Neural cell (in vitro differentiated cells): Measurements from ENCODE around the gene SDK1. TPM values are rescaled to one million over a fixed set of nuclear protein-coding genes. Genes with fewer than 3 reads are reported as not detected.

Source experiments
- H2AFZ ChIP-seq: fragments of 200-600, 300-800 bp; sonication (generic), shearing (Covaris generic); 2 replicates; pipeline ENCODE4 v1.6.0; 2014; ENCODE audit warnings: low read depth, mild to moderate bottlenecking, antibody characterized with exemption, low read length, moderate library complexity
- H3F3A ChIP-seq: fragments of 200-600 bp; shearing (Covaris generic); 2 replicates; pipeline ENCODE4 v1.6.1; 2016; ENCODE audit warnings: mild to moderate bottlenecking, moderate library complexity, mixed read lengths, antibody characterized with exemption, low read length; ENCODE audit not compliant: insufficient read depth, poor library complexity, severe bottlenecking
- H3K27ac ChIP-seq: fragments of 200-600, 300-800 bp; sonication (generic), shearing (Covaris generic); 2 replicates; pipeline ENCODE4 v1.5.1; 2014; ENCODE audit warnings: mild to moderate bottlenecking, low read length, moderate library complexity
- H3K27me3 ChIP-seq: fragments of 300-800, 200-600 bp; sonication (generic), shearing (Covaris generic); 2 replicates; pipeline ENCODE4 v1.6.0; 2014; ENCODE audit warnings: mild to moderate bottlenecking, low read depth, low read length, moderate library complexity; ENCODE audit not compliant: insufficient read depth
- H3K36me3 ChIP-seq: fragments of 300-800, 200-600 bp; sonication (generic), shearing (Covaris generic); 2 replicates; pipeline ENCODE4 v1.5.1; 2014; ENCODE audit warnings: mild to moderate bottlenecking, antibody characterized with exemption, low read length, moderate library complexity; ENCODE audit not compliant: insufficient read depth
- H3K4me2 ChIP-seq: fragments of 300-800, 200-600 bp; sonication (generic), shearing (Covaris generic); 2 replicates; pipeline ENCODE4 v1.6.0; 2014; ENCODE audit warnings: mild to moderate bottlenecking, low read length
- H3K4me3 ChIP-seq: fragments of 300-800, 200-600 bp; sonication (generic), shearing (Covaris generic); 2 replicates; pipeline ENCODE4 v1.5.1; 2014; ENCODE audit warnings: mild to moderate bottlenecking, low read length, moderate library complexity
- H3K79me2 ChIP-seq: fragments of 200-600 bp; shearing (Covaris generic); replicated peaks from 2 replicates; pipeline ENCODE4 v1.6.0; 2014; ENCODE audit warnings: mild to moderate bottlenecking, low read length, moderate library complexity; ENCODE audit not compliant: insufficient read depth
- H3K9ac ChIP-seq: fragments of 300-800, 200-600 bp; sonication (generic), shearing (Covaris generic); 2 replicates; pipeline ENCODE4 v1.6.1; 2016; ENCODE audit warnings: mild to moderate bottlenecking, low read length, mixed read lengths
- H3K9me2 ChIP-seq: fragments of 200-600 bp; shearing (Covaris generic); 2 replicates; pipeline ENCODE4 v1.6.1; 2016; ENCODE audit warnings: mild to moderate bottlenecking, low read length, mixed read lengths; ENCODE audit not compliant: insufficient read depth
- H3K9me3 ChIP-seq: fragments of 200-600, 300-800 bp; sonication (generic), shearing (Covaris generic); 2 replicates; pipeline ENCODE4 v1.6.1; 2016; ENCODE audit warnings: mild to moderate bottlenecking, mixed run types, low read length, moderate library complexity, mixed read lengths
- H4K20me1 ChIP-seq: fragments of 200-600 bp; shearing (Covaris generic); 2 replicates; pipeline ENCODE4 v1.6.1; 2016; ENCODE audit warnings: mild to moderate bottlenecking, mixed run types; ENCODE audit not compliant: insufficient read depth
- EP300 ChIP-seq: fragments of 450-650 bp; conservative IDR thresholded peaks from 2 replicates; pipeline ENCODE4 v1.6.1; 2014; ENCODE audit warnings: antibody characterized with exemption, mild to moderate bottlenecking, moderate library complexity; ENCODE audit not compliant: poor library complexity, severe bottlenecking
- EZH2 ChIP-seq: fragments of 200-600, 300-800 bp; shearing (Covaris generic), sonication (generic); IDR thresholded peaks from 2 replicates; pipeline ENCODE4 v1.6.1; 2014; ENCODE audit warnings: antibody characterized with exemption, low read length, borderline replicate concordance, mild to moderate bottlenecking; ENCODE audit not compliant: insufficient read depth, poor library complexity, severe bottlenecking
- MXI1 ChIP-seq: fragments of 450-650 bp; conservative IDR thresholded peaks from 2 replicates; pipeline ENCODE4 v1.6.1; 2014; ENCODE audit warnings: antibody characterized with exemption, mild to moderate bottlenecking; ENCODE audit not compliant: poor library complexity, severe bottlenecking
- POLR2AphosphoS5 ChIP-seq: IDR thresholded peaks from 2 replicates; pipeline ENCODE4 v1.6.1; 2012
- RAD21 ChIP-seq: fragments of 450-650 bp; conservative IDR thresholded peaks from 2 replicates; pipeline ENCODE4 v1.6.1; 2014; ENCODE audit warnings: antibody characterized with exemption, mild to moderate bottlenecking, moderate library complexity
- SMC3 ChIP-seq: fragments of 450-650 bp; conservative IDR thresholded peaks from 2 replicates; pipeline ENCODE4 v1.6.1; 2014; ENCODE audit warnings: antibody characterized with exemption, mild to moderate bottlenecking, moderate library complexity; ENCODE audit not compliant: poor library complexity
- TAF1 ChIP-seq: IDR thresholded peaks from 2 replicates; pipeline ENCODE4 v1.6.1; 2012; ENCODE audit warnings: low read depth
- polyA plus RNA-seq: library from polyadenylated mRNA; depleted of rRNA; stranded (reverse); fragments of >200 nt; gene quantifications from 2 replicates; pipeline ENCODE4 v1.2.3, GENCODE V29; 2014
- TF ChIP-seq, protein P1 (sequence below): fragments of 450-650 bp; IDR thresholded peaks from 2 replicates; pipeline ENCODE4 v1.5.1; 2014; ENCODE audit warnings: antibody characterized with exemption, mild to moderate bottlenecking, moderate library complexity; ENCODE audit not compliant: poor library complexity, severe bottlenecking
- TF ChIP-seq, protein P2 (sequence below): IDR thresholded peaks from 2 replicates; pipeline ENCODE4 v1.6.1; 2012; ENCODE audit warnings: borderline replicate concordance

Gene SDK1
- polyA plus RNA-seq, 1 donor from 2014 or later: 2.7 TPM

DNA sequence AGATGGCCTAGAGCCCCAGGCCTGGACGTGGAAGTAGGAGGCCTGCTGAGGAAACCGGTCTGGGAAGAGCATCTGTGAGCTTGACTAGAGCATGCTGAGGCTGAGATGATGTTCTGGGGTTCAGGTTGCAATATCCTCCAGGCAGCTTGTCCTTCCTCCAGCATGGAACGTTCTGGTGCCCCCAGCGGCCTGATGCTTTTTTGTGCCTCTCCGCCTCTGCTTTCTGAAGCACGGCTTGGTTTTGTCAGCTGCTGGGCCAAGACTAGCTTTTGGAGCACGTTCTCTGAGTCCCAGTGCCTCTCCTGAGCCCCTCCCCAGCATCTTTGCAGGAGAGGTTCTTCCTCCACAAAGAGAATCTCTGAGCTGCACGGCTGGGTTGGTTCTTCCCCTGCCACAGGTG is 699.1 kb downstream of the SDK1 start:
- no peaks in the 10 kb centered on the region for H3K27me3 ChIP-seq
- no peak overlapping the region for H3K4me3 ChIP-seq
- H4K20me1 ChIP-seq: no peaks in the 10 kb centered on the region
- H3K36me3 ChIP-seq: no peaks in the 10 kb centered on the region
- H3K9ac ChIP-seq: no peak overlapping the region
- H3K79me2 ChIP-seq: no peaks in the 10 kb centered on the region
- no peaks in the 10 kb centered on the region for H3K9me2 ChIP-seq
- H2AFZ ChIP-seq: no peak overlapping the region
- H3F3A ChIP-seq: no peaks in the 10 kb centered on the region
- no peak overlapping the region for H3K4me2 ChIP-seq
- H3K9me3 ChIP-seq: no peaks in the 10 kb centered on the region
- TF ChIP-seq POLR2AphosphoS5: no peak
- TF ChIP-seq EP300: no peak
- no peak for TF ChIP-seq RAD21
- TF ChIP-seq SMC3: no peak
- TF ChIP-seq, protein P1, sequence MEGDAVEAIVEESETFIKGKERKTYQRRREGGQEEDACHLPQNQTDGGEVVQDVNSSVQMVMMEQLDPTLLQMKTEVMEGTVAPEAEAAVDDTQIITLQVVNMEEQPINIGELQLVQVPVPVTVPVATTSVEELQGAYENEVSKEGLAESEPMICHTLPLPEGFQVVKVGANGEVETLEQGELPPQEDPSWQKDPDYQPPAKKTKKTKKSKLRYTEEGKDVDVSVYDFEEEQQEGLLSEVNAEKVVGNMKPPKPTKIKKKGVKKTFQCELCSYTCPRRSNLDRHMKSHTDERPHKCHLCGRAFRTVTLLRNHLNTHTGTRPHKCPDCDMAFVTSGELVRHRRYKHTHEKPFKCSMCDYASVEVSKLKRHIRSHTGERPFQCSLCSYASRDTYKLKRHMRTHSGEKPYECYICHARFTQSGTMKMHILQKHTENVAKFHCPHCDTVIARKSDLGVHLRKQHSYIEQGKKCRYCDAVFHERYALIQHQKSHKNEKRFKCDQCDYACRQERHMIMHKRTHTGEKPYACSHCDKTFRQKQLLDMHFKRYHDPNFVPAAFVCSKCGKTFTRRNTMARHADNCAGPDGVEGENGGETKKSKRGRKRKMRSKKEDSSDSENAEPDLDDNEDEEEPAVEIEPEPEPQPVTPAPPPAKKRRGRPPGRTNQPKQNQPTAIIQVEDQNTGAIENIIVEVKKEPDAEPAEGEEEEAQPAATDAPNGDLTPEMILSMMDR: no peak
- TF ChIP-seq, protein P2, sequence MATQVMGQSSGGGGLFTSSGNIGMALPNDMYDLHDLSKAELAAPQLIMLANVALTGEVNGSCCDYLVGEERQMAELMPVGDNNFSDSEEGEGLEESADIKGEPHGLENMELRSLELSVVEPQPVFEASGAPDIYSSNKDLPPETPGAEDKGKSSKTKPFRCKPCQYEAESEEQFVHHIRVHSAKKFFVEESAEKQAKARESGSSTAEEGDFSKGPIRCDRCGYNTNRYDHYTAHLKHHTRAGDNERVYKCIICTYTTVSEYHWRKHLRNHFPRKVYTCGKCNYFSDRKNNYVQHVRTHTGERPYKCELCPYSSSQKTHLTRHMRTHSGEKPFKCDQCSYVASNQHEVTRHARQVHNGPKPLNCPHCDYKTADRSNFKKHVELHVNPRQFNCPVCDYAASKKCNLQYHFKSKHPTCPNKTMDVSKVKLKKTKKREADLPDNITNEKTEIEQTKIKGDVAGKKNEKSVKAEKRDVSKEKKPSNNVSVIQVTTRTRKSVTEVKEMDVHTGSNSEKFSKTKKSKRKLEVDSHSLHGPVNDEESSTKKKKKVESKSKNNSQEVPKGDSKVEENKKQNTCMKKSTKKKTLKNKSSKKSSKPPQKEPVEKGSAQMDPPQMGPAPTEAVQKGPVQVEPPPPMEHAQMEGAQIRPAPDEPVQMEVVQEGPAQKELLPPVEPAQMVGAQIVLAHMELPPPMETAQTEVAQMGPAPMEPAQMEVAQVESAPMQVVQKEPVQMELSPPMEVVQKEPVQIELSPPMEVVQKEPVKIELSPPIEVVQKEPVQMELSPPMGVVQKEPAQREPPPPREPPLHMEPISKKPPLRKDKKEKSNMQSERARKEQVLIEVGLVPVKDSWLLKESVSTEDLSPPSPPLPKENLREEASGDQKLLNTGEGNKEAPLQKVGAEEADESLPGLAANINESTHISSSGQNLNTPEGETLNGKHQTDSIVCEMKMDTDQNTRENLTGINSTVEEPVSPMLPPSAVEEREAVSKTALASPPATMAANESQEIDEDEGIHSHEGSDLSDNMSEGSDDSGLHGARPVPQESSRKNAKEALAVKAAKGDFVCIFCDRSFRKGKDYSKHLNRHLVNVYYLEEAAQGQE: no peak
- TF ChIP-seq EZH2: no peak
- TF ChIP-seq MXI1: no peak
- TF ChIP-seq TAF1: no peak
- H3K27ac ChIP-seq: no peak overlapping the region

DNA sequence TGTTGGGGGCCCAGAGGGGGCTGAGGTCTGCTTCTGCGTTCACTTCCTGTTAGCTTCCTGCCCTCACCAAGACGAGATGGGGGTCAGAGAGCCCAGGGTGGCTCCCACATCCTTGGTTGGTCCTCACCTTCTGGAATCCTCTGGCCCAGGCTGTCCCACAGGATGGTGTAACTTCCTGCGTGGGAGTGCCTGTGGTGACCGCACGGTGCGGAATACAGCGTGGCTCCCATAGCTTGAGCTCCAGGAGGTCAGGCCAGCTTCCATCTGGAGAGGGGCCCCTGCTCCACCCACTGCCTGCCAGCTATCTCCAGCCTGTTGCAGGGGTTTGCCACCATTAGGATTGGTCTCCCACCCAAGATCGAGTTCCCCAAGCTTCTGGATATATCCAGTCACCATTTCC is 699.9 kb downstream of the SDK1 start:
- no peaks in the 10 kb centered on the region for H3K9me3 ChIP-seq
- H3K9me2 ChIP-seq: no peaks in the 10 kb centered on the region
- H3K4me3 ChIP-seq: no peak overlapping the region
- H2AFZ ChIP-seq: no peak overlapping the region
- no peak overlapping the region for H3K27ac ChIP-seq
- TF ChIP-seq, protein P2: no peak
- TF ChIP-seq EP300 (no peak), MXI1 (no peak), SMC3 (no peak), POLR2AphosphoS5 (no peak), TAF1 (no peak), EZH2 (no peak), RAD21 (no peak)
- TF ChIP-seq, protein P1: no peak
- no peaks in the 10 kb centered on the region for H4K20me1 ChIP-seq
- H3K36me3 ChIP-seq: no peaks in the 10 kb centered on the region
- H3K79me2 ChIP-seq: no peaks in the 10 kb centered on the region
- no peak overlapping the region for H3K4me2 ChIP-seq
- H3F3A ChIP-seq: no peaks in the 10 kb centered on the region
- H3K9ac ChIP-seq: no peak overlapping the region
- H3K27me3 ChIP-seq: no peaks in the 10 kb centered on the region
